Smooth muscle cell (in vitro differentiated cells): ENCODE data around the gene CROCC2. TPM values are rescaled to one million over a fixed set of nuclear protein-coding genes. Genes with fewer than 3 reads are reported as not detected.

Experiments used
- DNase-seq: peaks from one replicate; lab custom pipeline; 2025; ENCODE audit not compliant: unreplicated experiment; lab: John Stamatoyannopoulos, UW
- H2AFZ ChIP-seq: fragments of 200-600 bp; sonication (generic); 2 replicates; pipeline ENCODE4 v1.6.0; 2016; ENCODE audit warnings: antibody characterized with exemption, low read depth, mild to moderate bottlenecking
- H3F3A ChIP-seq: fragments of 200-600 bp; sonication (generic); 2 replicates; pipeline ENCODE4 v1.6.0; 2017; ENCODE audit warnings: antibody characterized with exemption, low read depth
- H3K27ac ChIP-seq: fragments of 200-600 bp; sonication (generic); 2 replicates; pipeline ENCODE4 v1.5.1; 2016; ENCODE audit warnings: low read depth, mild to moderate bottlenecking
- H3K27me3 ChIP-seq: fragments of 200-600 bp; sonication (generic); 2 replicates; pipeline ENCODE4 v1.6.1; 2016; ENCODE audit warnings: low read depth, mild to moderate bottlenecking
- H3K36me3 ChIP-seq: fragments of 200-600 bp; sonication (generic); 2 replicates; pipeline ENCODE4 v1.5.1; 2016; ENCODE audit warnings: low read depth
- H3K4me1 ChIP-seq: fragments of 200-600 bp; sonication (generic); 2 replicates; pipeline ENCODE4 v1.5.1; 2016; ENCODE audit warnings: low read depth
- H3K4me2 ChIP-seq: fragments of 200-600 bp; sonication (generic); 2 replicates; pipeline ENCODE4 v1.6.0; 2016; ENCODE audit warnings: mild to moderate bottlenecking
- H3K4me3 ChIP-seq: fragments of 200-600 bp; sonication (generic); 2 replicates; pipeline ENCODE4 v1.5.1; 2016; ENCODE audit warnings: mild to moderate bottlenecking
- H3K79me2 ChIP-seq: fragments of 200-600 bp; sonication (generic); 2 replicates; pipeline ENCODE4 v1.6.0; 2016; ENCODE audit warnings: low read depth, mild to moderate bottlenecking
- H3K9ac ChIP-seq: fragments of 200-600 bp; sonication (generic); 2 replicates; pipeline ENCODE4 v1.6.0; 2016; ENCODE audit warnings: low read depth
- H3K9me3 ChIP-seq: fragments of 200-600 bp; sonication (generic); replicated peaks from 2 replicates; pipeline ENCODE4 v1.5.1; 2016; ENCODE audit warnings: low read depth
- H4K20me1 ChIP-seq: fragments of 200-600 bp; sonication (generic); 2 replicates; pipeline ENCODE4 v1.6.0; 2016; ENCODE audit warnings: low read depth
- WGBS: methylation state at CpG from one replicate; pipeline ENCODE4 v1.1.7; 2016; ENCODE audit warnings: low lambda C conversion rate; 5-methylcytosine and 5-hydroxymethylcytosine counted together
- polyA plus RNA-seq: library from polyadenylated mRNA; unstranded; fragments of >200 nt; fragmentation: Nextera tagmentation; extraction: Ambion mirVana; gene quantifications from 2 replicates; pipeline ENCODE4 v1.2.1, GENCODE V29; 2016
- total RNA-seq: library from RNA; depleted of rRNA; stranded (reverse); fragments of >200 nt; gene quantifications from 2 replicates; pipeline ENCODE4 v1.2.3, GENCODE V29; 2014
- TF ChIP-seq, protein P1 (sequence below): fragments of 200-600 bp; sonication (generic); IDR thresholded peaks from 2 replicates; pipeline ENCODE4 v1.5.1; 2017; ENCODE audit warnings: borderline replicate concordance, mild to moderate bottlenecking, antibody characterized with exemption; ENCODE audit not compliant: insufficient read depth, poor library complexity, severe bottlenecking

CROCC2 gene
- total and polyA plus RNA-seq, 2 experiments from 2014 or later, result not detected

GRCh38 chr2:240900141-240900860 is 5.8 kb upstream of the CROCC2 start:
- H3K4me2 ChIP-seq, result no peak overlapping the region
- H3K36me3 ChIP-seq, result no peaks in the 10 kb centered on the region
- H3K27me3 ChIP-seq, result no peaks in the 10 kb centered on the region
- no peaks in the 10 kb centered on the region for H3K79me2 ChIP-seq
- no peak overlapping the region for H3K4me3 ChIP-seq
- WGBS, result 91% methylated on average over 27 of the region's 27 CpGs
- TF ChIP-seq, protein P1, sequence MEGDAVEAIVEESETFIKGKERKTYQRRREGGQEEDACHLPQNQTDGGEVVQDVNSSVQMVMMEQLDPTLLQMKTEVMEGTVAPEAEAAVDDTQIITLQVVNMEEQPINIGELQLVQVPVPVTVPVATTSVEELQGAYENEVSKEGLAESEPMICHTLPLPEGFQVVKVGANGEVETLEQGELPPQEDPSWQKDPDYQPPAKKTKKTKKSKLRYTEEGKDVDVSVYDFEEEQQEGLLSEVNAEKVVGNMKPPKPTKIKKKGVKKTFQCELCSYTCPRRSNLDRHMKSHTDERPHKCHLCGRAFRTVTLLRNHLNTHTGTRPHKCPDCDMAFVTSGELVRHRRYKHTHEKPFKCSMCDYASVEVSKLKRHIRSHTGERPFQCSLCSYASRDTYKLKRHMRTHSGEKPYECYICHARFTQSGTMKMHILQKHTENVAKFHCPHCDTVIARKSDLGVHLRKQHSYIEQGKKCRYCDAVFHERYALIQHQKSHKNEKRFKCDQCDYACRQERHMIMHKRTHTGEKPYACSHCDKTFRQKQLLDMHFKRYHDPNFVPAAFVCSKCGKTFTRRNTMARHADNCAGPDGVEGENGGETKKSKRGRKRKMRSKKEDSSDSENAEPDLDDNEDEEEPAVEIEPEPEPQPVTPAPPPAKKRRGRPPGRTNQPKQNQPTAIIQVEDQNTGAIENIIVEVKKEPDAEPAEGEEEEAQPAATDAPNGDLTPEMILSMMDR, result no peak
- DNase-seq, result no peak
- H2AFZ ChIP-seq, result no peak overlapping the region
- H3F3A ChIP-seq, result no peaks in the 10 kb centered on the region
- no peak overlapping the region for H3K9ac ChIP-seq
- no peaks in the 10 kb centered on the region for H3K9me3 ChIP-seq
- H3K27ac ChIP-seq, result no peak overlapping the region
- H3K4me1 ChIP-seq, result no peaks in the 10 kb centered on the region
- no peaks in the 10 kb centered on the region for H4K20me1 ChIP-seq

- no peak overlapping the region for H3K27ac ChIP-seq
- H3K36me3 ChIP-seq, result no peaks in the 10 kb centered on the region
- H2AFZ ChIP-seq, result no peak overlapping the region
- no peak overlapping the region for H3K4me3 ChIP-seq
- DNase-seq, result no peak
- no peaks in the 10 kb centered on the region for H3F3A ChIP-seq
- WGBS, result 90% methylated on average over 14 of the region's 14 CpGs
- no peaks in the 10 kb centered on the region for H3K27me3 ChIP-seq
- H3K4me1 ChIP-seq, result no peaks in the 10 kb centered on the region
- H3K79me2 ChIP-seq, result no peaks in the 10 kb centered on the region
- H3K9me3 ChIP-seq, result no peaks in the 10 kb centered on the region
- no peak overlapping the region for H3K9ac ChIP-seq
- TF ChIP-seq, protein P1, result no peak
- H3K4me2 ChIP-seq, result no peak overlapping the region
- H4K20me1 ChIP-seq, result no peaks in the 10 kb centered on the region
Measured at GRCh38 chr2:240901986-240902614, 4.0 kb upstream of the CROCC2 start.

DNA sequence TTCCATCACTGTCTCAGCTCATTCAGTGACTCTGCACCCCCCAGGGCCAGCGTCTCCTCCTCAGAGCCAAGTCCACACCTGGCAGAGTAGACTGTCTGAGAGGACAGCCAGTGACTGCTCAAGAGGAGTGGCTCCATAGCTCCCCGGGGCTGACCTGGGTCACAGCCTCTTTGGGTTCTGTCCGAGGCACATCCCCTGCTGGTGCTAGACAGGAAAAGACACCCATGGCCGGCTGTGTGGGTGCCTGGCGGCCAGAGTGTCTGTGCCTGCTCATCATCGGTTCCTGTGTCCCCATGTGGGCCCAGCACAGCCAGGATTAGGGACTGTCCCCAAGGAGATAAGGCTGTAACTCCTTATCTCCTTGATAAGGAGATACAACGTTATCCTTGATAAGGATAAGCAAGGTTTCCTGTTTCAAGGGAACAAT is 3.5 kb upstream of the CROCC2 start:
- Histone ChIP-seq H3K4me1 (no peaks in the 10 kb centered on the region), H3K4me2 (no peak overlapping the region), H3K9ac (no peak overlapping the region), H3F3A (no peaks in the 10 kb centered on the region), H3K27ac (no peak overlapping the region), H4K20me1 (no peaks in the 10 kb centered on the region), H2AFZ (no peak overlapping the region), H3K4me3 (no peak overlapping the region), H3K36me3 (no peaks in the 10 kb centered on the region), H3K27me3 (no peaks in the 10 kb centered on the region), H3K9me3 (no peaks in the 10 kb centered on the region), H3K79me2 (no peaks in the 10 kb centered on the region)
- TF ChIP-seq, protein P1, result no peak
- WGBS, result 52% methylated on average over 7 of the region's 7 CpGs
- no peak for DNase-seq
